Activated gamma-delta T cell (primary cell): ENCODE measurements around the gene YIPF4.
A peak's percentile ranks its signal among the peaks of the same experiment; 100 is the strongest.
"Not testable (repeated sequence)": the region's sequence is repeated elsewhere in the genome, so short reads cannot be mapped to it uniquely, and the experiment has no call there.

Experiments used
- DNase-seq: peaks from one replicate; lab custom pipeline; 2025; lab: John Stamatoyannopoulos, UW
- total RNA-seq, 2 donors: gene quantifications; one replicate each; lab custom pipeline; 2026; lab: John Stamatoyannopoulos, UW

The YIPF4 gene
- 80.8 to 94.7 reads per million in 2 donors for total RNA-seq

GRCh38 chr2:32277674-32278477, at the start of gene YIPF4:
YIPF4 (plus strand) TSS chr2:32277904; CDS start chr2:32278156, 252 bp downstream.
- peak; percentile 45 for DNase-seq

- no peak for DNase-seq
These were observed 49.5 kb upstream of the YIPF4 start for GRCh38 chr2:32228181-32228580.

GRCh38 chr2:32229635-32230034, 48.1 kb upstream of the YIPF4 start:
- DNase-seq, result no peak

GRCh38 chr2:32231959-32232358, 45.7 kb upstream of the YIPF4 start:
- no peak for DNase-seq

- no peak for DNase-seq
These were observed 42.4 kb upstream of the YIPF4 start for GRCh38 chr2:32235315-32235714.

- no peak for DNase-seq
These were observed 40.2 kb upstream of the YIPF4 start for GRCh38 chr2:32237488-32237887.

GRCh38 chr2:32237996-32238395, 39.7 kb upstream of the YIPF4 start:
- DNase-seq, result no peak

GRCh38 chr2:32242331-32242730, 35.4 kb upstream of the YIPF4 start:
- DNase-seq, result no peak

- DNase-seq, result no peak
These were observed 30.8 kb upstream of the YIPF4 start for GRCh38 chr2:32246911-32247310.

GRCh38 chr2:32248299-32248698, 29.4 kb upstream of the YIPF4 start:
- DNase-seq, result no peak

- DNase-seq, result no peak
These were observed 27.9 kb upstream of the YIPF4 start for GRCh38 chr2:32249731-32250236.

GRCh38 chr2:32250290-32250689, 27.4 kb upstream of the YIPF4 start:
- DNase-seq, result no peak

- no peak for DNase-seq
These were observed 19.5 kb upstream of the YIPF4 start for GRCh38 chr2:32258242-32258641.

- DNase-seq, result no peak
These were observed 17.3 kb upstream of the YIPF4 start for GRCh38 chr2:32260376-32260775.

GRCh38 chr2:32262105-32262504, 15.6 kb upstream of the YIPF4 start:
- no peak for DNase-seq

GRCh38 chr2:32264422-32265105, 13.1 kb upstream of the YIPF4 start, which contains the start of gene NLRC4:
NLRC4 (minus strand) TSS chr2:32264886; CDS start chr2:32256775, 8,111 bp downstream.
- DNase-seq, result no peak

- DNase-seq, result no peak
These were observed 6.6 kb upstream of the YIPF4 start for GRCh38 chr2:32271063-32271462.

GRCh38 chr2:32272279-32272678, 5.4 kb upstream of the YIPF4 start:
- no peak for DNase-seq

GRCh38 chr2:32274289-32274688, 3.4 kb upstream of the YIPF4 start:
- DNase-seq, result no peak

GRCh38 chr2:32275790-32276189, 1.9 kb upstream of the YIPF4 start:
- DNase-seq, result not testable (repeated sequence)

- no peak for DNase-seq
These were observed 386 bp upstream of the YIPF4 start for GRCh38 chr2:32277363-32277673.

- no peak for DNase-seq
These were observed 762 bp downstream of the YIPF4 start for GRCh38 chr2:32278478-32278853.

- DNase-seq, result no peak
These were observed 6.6 kb downstream of the YIPF4 start for GRCh38 chr2:32284321-32284720.
